AG04450 (cell line): ENCODE measurements around the gene CALHM5. TPM values are rescaled to one million over a fixed set of nuclear protein-coding genes. Genes with fewer than 3 reads are reported as not detected.

ENCODE experiments used
- CTCF ChIA-PET: fragments of 300-600, 350-600 bp; formaldehyde crosslinking; extraction: SDS; loops from one replicate; lab custom pipeline; 2022; ENCODE audit warnings: antibody characterized with exemption, inconsistent platforms; lab: Charles Lee
- POLR2A ChIA-PET: fragments of 350-600 bp; formaldehyde crosslinking; extraction: SDS; loops from one replicate; lab custom pipeline; 2021; ENCODE audit warnings: antibody characterized with exemption, inconsistent platforms; lab: Yijun Ruan, JAX
- DNase-seq: peaks from one replicate; pipeline ENCODE4 v3.0.0-alpha.2; 2011; ENCODE audit warnings: low read depth, low spot score
- H3K27ac ChIP-seq: one replicate; pipeline ENCODE4 v1.5.1; 2012; ENCODE audit warnings: low read depth, low read length, control low read depth
- H3K27me3 ChIP-seq: one replicate; pipeline ENCODE4 v1.6.0; 2012; ENCODE audit warnings: low read length; ENCODE audit not compliant: control insufficient read depth, insufficient read depth
- H3K4me3 ChIP-seq: 2 replicates; pipeline ENCODE4 v1.5.1; 2011; ENCODE audit warnings: mild to moderate bottlenecking, low read depth, low read length, control low read depth
- H3K9me3 ChIP-seq: 2 replicates; pipeline ENCODE4 v1.5.1; 2012; ENCODE audit warnings: low read length; ENCODE audit not compliant: control insufficient read depth, insufficient read depth
- polyA plus RNA-seq: library from polyadenylated mRNA; depleted of rRNA; stranded (reverse); fragments of >200 nt; gene quantifications from 2 replicates; pipeline ENCODE4 v1.2.3, GENCODE V29; 2011
- TF ChIP-seq, protein P1 (sequence below): IDR thresholded peaks from 2 replicates; pipeline ENCODE4 v1.5.1; 2011; ENCODE audit warnings: low read depth, low read length, control low read depth, inconsistent platforms

CALHM5 gene
- polyA plus RNA-seq, 1 experiment: 7.7 TPM

DNA sequence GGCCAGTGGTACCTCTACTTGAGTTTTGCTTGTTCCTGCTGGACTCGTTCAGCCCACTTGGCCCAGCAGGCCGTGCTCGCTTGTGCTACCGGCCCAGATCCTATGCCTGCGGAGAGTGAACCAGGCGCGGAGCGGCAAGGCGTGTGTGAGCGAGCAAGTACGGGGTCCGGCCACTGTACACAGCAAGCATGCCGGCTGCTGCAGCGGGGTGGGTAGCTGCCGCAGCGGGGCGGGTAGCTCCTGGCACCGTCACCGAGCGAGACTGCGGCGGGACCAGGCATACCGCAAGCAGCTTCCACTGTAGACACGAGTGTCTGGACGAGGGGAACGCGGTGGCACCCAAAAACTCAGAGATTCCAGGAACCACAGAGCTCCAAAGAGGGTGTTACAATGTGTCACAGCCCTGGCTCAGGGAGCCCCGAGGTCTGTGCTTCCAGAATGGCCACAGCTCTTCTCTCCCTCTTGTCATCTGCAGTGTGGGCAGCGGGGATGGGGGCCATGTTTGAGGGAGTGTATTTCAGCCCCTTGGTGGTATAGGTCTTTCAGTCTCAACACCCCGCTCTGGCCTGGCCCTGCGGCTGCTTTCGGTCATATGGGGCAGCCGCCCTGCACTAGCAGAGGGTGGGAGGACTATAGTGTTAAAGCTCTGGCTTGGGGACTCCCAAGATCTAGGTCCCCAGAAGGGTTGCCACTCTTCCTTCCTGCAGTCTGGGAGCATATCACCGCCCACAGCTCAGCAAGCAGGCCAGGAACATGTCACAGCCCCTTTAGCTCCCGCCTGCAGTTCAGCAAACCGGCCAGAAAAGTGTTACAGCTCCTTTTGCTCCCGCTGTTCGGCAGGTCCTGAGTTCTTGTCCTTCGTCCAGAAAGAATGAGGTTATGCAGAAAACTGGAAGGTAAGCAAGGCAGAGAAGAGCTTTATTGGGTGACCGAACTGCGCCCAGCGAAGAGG is 53.8 kb downstream of the CALHM5 start:
- no peak for DNase-seq
- H3K27me3 ChIP-seq: no peaks in the 10 kb centered on the region
- H3K9me3 ChIP-seq: no peaks in the 10 kb centered on the region
- H3K4me3 ChIP-seq: 0 out of 2 replicates have a peak overlapping the region, but pooled peaks have one; percentile 5
- no peak overlapping the region for H3K27ac ChIP-seq
- CTCF ChIA-PET: interaction anchor here (0.5 to 4.8 kb wide), 6 partner anchors 31 to 419 kb away, joined by 3 to 69 read pairs (median 26); partner anchors contain the start of gene CALHM5
- TF ChIP-seq, protein P1, sequence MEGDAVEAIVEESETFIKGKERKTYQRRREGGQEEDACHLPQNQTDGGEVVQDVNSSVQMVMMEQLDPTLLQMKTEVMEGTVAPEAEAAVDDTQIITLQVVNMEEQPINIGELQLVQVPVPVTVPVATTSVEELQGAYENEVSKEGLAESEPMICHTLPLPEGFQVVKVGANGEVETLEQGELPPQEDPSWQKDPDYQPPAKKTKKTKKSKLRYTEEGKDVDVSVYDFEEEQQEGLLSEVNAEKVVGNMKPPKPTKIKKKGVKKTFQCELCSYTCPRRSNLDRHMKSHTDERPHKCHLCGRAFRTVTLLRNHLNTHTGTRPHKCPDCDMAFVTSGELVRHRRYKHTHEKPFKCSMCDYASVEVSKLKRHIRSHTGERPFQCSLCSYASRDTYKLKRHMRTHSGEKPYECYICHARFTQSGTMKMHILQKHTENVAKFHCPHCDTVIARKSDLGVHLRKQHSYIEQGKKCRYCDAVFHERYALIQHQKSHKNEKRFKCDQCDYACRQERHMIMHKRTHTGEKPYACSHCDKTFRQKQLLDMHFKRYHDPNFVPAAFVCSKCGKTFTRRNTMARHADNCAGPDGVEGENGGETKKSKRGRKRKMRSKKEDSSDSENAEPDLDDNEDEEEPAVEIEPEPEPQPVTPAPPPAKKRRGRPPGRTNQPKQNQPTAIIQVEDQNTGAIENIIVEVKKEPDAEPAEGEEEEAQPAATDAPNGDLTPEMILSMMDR: no peak
- POLR2A ChIA-PET: interaction anchor here (0.8 to 1.6 kb wide), 2 partner anchors 194 to 285 kb away, joined by 4 read pairs; partner anchors contain the start of gene TSPYL1

DNA sequence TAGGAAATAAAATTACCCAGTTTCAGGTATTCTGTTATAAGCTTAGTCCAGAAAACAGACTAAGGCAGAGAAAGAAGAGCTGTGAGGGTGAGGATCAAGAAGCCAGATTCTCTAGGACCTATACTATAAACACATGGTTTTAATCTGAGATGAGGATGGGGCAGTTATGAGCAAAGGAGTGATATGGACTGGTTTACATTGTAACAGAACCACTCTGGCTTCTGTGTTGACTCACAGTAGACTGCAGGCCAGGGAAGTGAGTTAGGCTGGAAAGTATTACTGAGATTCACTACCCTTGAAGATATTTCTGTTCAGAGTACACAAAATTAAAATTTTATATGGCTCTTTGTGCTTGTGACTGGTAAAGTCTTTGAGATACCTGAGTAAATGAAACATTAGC is 56.7 kb downstream of the CALHM5 start:
- ChIA-PET POLR2A (no interaction called here), CTCF (interaction anchor here (1.2 to 2.3 kb wide), 2 partner anchors 33 to 299 kb away, joined by 3 to 14 read pairs; no protein-coding TSS in a partner anchor)
- Histone ChIP-seq H3K27ac (no peak overlapping the region), H3K9me3 (no peaks in the 10 kb centered on the region), H3K27me3 (no peaks in the 10 kb centered on the region), H3K4me3 (no peak overlapping the region)
- DNase-seq: no peak
- TF ChIP-seq, protein P1: no peak

DNA sequence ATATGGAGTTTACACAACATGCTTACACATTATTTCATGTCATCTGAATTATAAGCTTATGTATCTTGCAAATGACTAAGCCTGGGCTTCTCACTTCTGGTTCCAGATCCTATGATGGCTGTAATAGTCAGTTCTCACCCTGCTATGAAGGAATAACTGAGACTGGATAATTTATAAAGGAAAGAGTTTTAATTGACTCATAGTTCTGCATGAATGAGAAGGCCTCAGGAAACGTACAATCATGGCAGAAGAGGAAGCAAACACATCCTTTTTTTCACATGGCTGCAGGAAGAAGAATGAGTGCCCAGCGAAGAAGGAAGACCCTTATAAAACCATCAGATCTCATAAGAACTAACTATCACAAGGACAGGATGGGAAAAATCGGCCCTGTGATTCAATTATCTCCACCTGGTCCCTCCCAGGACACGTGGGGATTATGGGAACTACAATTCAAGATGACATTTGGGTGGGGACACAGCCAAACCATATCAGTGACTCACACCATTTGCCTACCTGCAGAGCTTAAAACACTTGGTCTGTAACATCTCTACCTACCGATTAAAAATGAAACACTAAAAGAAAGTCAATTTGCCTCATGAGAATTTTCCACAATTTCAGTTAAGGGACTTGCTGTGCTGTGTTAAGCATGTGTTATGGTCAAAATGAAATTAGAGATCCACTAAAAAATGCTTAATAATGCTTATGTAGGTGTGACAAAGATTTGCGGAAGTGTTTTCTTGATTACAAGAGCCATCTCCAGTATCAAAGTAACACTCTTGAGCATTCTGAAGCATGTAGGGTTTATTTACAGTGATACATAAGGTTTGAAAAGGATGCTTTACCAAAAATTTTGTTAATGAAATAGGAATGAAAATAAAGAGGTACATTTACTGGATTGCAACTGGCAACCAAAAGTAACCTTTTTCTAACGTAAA is 57.6 kb downstream of the CALHM5 start:
- no peak overlapping the region for H3K27ac ChIP-seq
- no peak overlapping the region for H3K4me3 ChIP-seq
- TF ChIP-seq, protein P1: no peak
- no peak for DNase-seq
- H3K9me3 ChIP-seq: no peaks in the 10 kb centered on the region
- POLR2A ChIA-PET: no interaction called here
- H3K27me3 ChIP-seq: no peaks in the 10 kb centered on the region
- CTCF ChIA-PET: interaction anchor here (1.4 to 5.6 kb wide), 4 partner anchors 9 to 300 kb away, joined by 3 to 44 read pairs (median 24); no protein-coding TSS in a partner anchor

GRCh38 chr6:116570856-116571682 is 59.6 kb downstream of the CALHM5 start, which contains the start of gene RWDD1:
Gene RWDD1 (plus strand): TSS chr6:116571504. CDS start chr6:116571583, 79 bp downstream.
- TF ChIP-seq, protein P1: 0 out of 2 replicates have a peak, but pooled peaks have one; percentile 3
- ChIA-PET POLR2A (interaction anchor here (0.6 to 1.9 kb wide), 10 partner anchors 13 to 501 kb away, joined by 3 to 4 read pairs (median 3); partner anchors contain the start of gene CALHM5), CTCF (interaction anchor here (0.9 to 5.6 kb wide), 12 partner anchors 8 to 353 kb away, joined by 3 to 44 read pairs (median 4); partner anchors contain the start of genes CALHM4 and CALHM5)
- Histone ChIP-seq H3K9me3 (no peaks in the 10 kb centered on the region), H3K27ac (peak within 1 kb of the TSS; percentile 79), H3K4me3 (peak within 1 kb of the TSS; percentile 95), H3K27me3 (no peaks in the 10 kb centered on the region)
- DNase-seq: peak; percentile 99
